ENCODE measurements around the gene PRDM16. TPM values are rescaled to one million over a fixed set of nuclear protein-coding genes. Genes with fewer than 3 reads are reported as not detected.

The PRDM16 gene
- total and polyA plus RNA-seq, 4 donors = 0.05 to 0.67 (median 0.19) TPM

DNA sequence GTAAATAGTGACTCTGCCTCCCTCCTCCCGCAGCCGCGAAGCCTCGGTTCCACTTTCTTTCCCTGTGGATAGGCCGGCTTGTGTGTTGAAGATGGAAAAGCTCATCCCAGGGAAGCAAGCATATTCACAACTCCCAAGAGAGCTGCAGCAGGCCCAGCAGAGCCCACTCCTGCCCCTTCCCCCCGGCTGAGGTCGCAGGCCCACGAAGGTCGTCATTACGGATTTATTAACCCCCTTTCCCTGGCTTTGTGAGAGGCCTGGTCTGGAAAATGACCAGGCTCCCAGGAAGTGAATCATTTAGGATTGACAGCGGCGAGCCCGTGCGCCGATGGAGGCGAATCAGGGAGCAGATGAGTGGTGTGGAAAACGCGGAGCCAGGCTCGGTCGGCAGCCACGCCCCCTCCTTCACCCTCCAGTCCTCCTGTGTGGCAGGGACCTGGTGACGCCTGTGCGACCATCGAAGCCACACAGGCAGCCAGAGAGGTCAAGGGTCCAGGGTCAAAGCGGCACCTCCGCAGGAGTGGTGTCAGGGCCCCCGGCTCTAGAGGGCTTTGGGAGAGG is 93.4 kb downstream of the PRDM16 start:
- H3K36me3 ChIP-seq (ENCODE audit: control insufficient read depth in 4 of 4, insufficient read depth in 3 of 4, low read depth in 1 of 4, low read length in 3 of 4) = no peaks in the 10 kb centered on the region
- no peak overlapping the region for H3K27ac ChIP-seq (ENCODE audit: low read depth in 1 of 2, low read length in 2 of 2)
- H3K4me3 ChIP-seq (ENCODE audit: low read depth in 1 of 3, low read length in 3 of 3) = no peak overlapping the region
- no peaks in the 10 kb centered on the region for H3K4me1 ChIP-seq (ENCODE audit: control insufficient read depth in 4 of 4, insufficient read depth in 4 of 4, low read length in 3 of 4)
- H3K27me3 ChIP-seq (ENCODE audit: control insufficient read depth in 4 of 4, insufficient read depth in 4 of 4, low read length in 3 of 4) = no peaks in the 10 kb centered on the region
- H3K9ac ChIP-seq (ENCODE audit: low read depth in 1 of 2, low read length in 2 of 2) = no peak overlapping the region
- no peaks in the 10 kb centered on the region for H3K9me3 ChIP-seq (ENCODE audit: control insufficient read depth in 4 of 4, low read length in 3 of 4)
- DNase-seq (ENCODE audit: low spot score) = no peak
- TF ChIP-seq, protein P1, sequence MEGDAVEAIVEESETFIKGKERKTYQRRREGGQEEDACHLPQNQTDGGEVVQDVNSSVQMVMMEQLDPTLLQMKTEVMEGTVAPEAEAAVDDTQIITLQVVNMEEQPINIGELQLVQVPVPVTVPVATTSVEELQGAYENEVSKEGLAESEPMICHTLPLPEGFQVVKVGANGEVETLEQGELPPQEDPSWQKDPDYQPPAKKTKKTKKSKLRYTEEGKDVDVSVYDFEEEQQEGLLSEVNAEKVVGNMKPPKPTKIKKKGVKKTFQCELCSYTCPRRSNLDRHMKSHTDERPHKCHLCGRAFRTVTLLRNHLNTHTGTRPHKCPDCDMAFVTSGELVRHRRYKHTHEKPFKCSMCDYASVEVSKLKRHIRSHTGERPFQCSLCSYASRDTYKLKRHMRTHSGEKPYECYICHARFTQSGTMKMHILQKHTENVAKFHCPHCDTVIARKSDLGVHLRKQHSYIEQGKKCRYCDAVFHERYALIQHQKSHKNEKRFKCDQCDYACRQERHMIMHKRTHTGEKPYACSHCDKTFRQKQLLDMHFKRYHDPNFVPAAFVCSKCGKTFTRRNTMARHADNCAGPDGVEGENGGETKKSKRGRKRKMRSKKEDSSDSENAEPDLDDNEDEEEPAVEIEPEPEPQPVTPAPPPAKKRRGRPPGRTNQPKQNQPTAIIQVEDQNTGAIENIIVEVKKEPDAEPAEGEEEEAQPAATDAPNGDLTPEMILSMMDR (IDR thresholded peaks at IDR 0.05; ENCODE audit: low read depth, low read length, missing input control) = no peak
- TF ChIP-seq, protein P2, sequence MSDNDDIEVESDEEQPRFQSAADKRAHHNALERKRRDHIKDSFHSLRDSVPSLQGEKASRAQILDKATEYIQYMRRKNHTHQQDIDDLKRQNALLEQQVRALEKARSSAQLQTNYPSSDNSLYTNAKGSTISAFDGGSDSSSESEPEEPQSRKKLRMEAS (IDR thresholded peaks at IDR 0.05) = no peak
- TF ChIP-seq, protein P3, sequence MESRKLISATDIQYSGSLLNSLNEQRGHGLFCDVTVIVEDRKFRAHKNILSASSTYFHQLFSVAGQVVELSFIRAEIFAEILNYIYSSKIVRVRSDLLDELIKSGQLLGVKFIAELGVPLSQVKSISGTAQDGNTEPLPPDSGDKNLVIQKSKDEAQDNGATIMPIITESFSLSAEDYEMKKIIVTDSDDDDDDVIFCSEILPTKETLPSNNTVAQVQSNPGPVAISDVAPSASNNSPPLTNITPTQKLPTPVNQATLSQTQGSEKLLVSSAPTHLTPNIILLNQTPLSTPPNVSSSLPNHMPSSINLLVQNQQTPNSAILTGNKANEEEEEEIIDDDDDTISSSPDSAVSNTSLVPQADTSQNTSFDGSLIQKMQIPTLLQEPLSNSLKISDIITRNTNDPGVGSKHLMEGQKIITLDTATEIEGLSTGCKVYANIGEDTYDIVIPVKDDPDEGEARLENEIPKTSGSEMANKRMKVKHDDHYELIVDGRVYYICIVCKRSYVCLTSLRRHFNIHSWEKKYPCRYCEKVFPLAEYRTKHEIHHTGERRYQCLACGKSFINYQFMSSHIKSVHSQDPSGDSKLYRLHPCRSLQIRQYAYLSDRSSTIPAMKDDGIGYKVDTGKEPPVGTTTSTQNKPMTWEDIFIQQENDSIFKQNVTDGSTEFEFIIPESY (IDR thresholded peaks at IDR 0.05) = no peak
- TF ChIP-seq RXRA (IDR thresholded peaks at IDR 0.05) = no peak
- no peak for TF ChIP-seq SP1 (IDR thresholded peaks at IDR 0.05)
- TF ChIP-seq TAF1 (conservative IDR thresholded peaks at IDR 0.05) = no peak
- no peak for TF ChIP-seq FOXA1 (IDR thresholded peaks at IDR 0.05)
- TF ChIP-seq RAD21 (IDR thresholded peaks at IDR 0.05) = no peak
- TF ChIP-seq NR2F2 (IDR thresholded peaks at IDR 0.05) = no peak
- TF ChIP-seq YY1 (IDR thresholded peaks at IDR 0.05) = no peak
- no peak for TF ChIP-seq HNF4G (IDR thresholded peaks at IDR 0.05)
- TF ChIP-seq, protein P4, sequence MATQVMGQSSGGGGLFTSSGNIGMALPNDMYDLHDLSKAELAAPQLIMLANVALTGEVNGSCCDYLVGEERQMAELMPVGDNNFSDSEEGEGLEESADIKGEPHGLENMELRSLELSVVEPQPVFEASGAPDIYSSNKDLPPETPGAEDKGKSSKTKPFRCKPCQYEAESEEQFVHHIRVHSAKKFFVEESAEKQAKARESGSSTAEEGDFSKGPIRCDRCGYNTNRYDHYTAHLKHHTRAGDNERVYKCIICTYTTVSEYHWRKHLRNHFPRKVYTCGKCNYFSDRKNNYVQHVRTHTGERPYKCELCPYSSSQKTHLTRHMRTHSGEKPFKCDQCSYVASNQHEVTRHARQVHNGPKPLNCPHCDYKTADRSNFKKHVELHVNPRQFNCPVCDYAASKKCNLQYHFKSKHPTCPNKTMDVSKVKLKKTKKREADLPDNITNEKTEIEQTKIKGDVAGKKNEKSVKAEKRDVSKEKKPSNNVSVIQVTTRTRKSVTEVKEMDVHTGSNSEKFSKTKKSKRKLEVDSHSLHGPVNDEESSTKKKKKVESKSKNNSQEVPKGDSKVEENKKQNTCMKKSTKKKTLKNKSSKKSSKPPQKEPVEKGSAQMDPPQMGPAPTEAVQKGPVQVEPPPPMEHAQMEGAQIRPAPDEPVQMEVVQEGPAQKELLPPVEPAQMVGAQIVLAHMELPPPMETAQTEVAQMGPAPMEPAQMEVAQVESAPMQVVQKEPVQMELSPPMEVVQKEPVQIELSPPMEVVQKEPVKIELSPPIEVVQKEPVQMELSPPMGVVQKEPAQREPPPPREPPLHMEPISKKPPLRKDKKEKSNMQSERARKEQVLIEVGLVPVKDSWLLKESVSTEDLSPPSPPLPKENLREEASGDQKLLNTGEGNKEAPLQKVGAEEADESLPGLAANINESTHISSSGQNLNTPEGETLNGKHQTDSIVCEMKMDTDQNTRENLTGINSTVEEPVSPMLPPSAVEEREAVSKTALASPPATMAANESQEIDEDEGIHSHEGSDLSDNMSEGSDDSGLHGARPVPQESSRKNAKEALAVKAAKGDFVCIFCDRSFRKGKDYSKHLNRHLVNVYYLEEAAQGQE (IDR thresholded peaks at IDR 0.05) = no peak
- TF ChIP-seq GABPA (IDR thresholded peaks at IDR 0.05 in 1 of 2, conservative IDR thresholded peaks at IDR 0.05 in 1 of 2) = no peak
- no peak for TF ChIP-seq JUND (IDR thresholded peaks at IDR 0.05)
- no peak for TF ChIP-seq EGR1 (IDR thresholded peaks at IDR 0.05; ENCODE audit: low read depth in 2 of 2)
- no peak for TF ChIP-seq HNF4A (conservative IDR thresholded peaks at IDR 0.05)
- TF ChIP-seq, protein P5, sequence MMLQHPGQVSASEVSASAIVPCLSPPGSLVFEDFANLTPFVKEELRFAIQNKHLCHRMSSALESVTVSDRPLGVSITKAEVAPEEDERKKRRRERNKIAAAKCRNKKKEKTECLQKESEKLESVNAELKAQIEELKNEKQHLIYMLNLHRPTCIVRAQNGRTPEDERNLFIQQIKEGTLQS (IDR thresholded peaks at IDR 0.05) = no peak
- WGBS = 73% methylated on average over 27 of the region's 27 CpGs
